ENCODE results near the gene PLXDC2. TPM values are rescaled to one million over a fixed set of nuclear protein-coding genes. Genes with fewer than 3 reads are reported as not detected.
A peak's percentile ranks its signal among the peaks of the same experiment; 100 is the strongest.
"Not testable (repeated sequence)": the region's sequence is repeated elsewhere in the genome, so short reads cannot be mapped to it uniquely, and the experiment has no call there.

The PLXDC2 gene
- total RNA-seq, 3 donors from 2014 or later = 63.9 to 125 (median 101) TPM

DNA sequence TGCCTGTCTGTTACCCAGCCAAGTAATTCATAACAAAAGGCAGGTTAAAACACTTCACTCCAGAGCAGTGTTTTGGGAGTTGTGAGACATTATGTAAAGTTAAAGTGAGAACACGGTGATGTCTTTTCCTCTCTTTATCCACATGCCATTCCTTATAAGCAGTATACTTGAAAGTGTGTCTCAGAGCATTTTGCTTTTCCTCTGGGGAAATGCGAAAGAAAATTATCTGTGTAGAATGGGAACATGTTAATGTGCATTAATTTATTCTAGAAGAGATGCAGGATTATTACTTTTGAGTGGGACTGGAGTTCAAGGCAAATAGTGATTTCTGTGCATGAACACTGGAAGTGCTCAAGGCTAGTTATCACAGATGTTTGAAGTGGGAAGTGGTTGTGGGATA is 170.4 kb downstream of the PLXDC2 start:
- intact Hi-C loops (cut with DNase I; ENCODE audit: low total_unique reads) = no loop called here
- no peak for DNase-seq (ENCODE audit: low spot score in 2 of 2)
- no peaks in the 10 kb centered on the region for H3K4me1 ChIP-seq
- H3K27me3 ChIP-seq = no peaks in the 10 kb centered on the region
- no peak overlapping the region for H3K4me3 ChIP-seq
- H3K9me3 ChIP-seq = no peaks in the 10 kb centered on the region
- H3K36me3 ChIP-seq = no peaks in the 10 kb centered on the region
- TF ChIP-seq POLR2AphosphoS5 (IDR thresholded peaks at IDR 0.05) (no peak), POLR2A (IDR thresholded peaks at IDR 0.05) (no peak)
- TF ChIP-seq, protein P1, sequence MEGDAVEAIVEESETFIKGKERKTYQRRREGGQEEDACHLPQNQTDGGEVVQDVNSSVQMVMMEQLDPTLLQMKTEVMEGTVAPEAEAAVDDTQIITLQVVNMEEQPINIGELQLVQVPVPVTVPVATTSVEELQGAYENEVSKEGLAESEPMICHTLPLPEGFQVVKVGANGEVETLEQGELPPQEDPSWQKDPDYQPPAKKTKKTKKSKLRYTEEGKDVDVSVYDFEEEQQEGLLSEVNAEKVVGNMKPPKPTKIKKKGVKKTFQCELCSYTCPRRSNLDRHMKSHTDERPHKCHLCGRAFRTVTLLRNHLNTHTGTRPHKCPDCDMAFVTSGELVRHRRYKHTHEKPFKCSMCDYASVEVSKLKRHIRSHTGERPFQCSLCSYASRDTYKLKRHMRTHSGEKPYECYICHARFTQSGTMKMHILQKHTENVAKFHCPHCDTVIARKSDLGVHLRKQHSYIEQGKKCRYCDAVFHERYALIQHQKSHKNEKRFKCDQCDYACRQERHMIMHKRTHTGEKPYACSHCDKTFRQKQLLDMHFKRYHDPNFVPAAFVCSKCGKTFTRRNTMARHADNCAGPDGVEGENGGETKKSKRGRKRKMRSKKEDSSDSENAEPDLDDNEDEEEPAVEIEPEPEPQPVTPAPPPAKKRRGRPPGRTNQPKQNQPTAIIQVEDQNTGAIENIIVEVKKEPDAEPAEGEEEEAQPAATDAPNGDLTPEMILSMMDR (IDR thresholded peaks at IDR 0.05) = no peak
- H3K27ac ChIP-seq = peak overlapping the region; percentile 42 to 44

DNA sequence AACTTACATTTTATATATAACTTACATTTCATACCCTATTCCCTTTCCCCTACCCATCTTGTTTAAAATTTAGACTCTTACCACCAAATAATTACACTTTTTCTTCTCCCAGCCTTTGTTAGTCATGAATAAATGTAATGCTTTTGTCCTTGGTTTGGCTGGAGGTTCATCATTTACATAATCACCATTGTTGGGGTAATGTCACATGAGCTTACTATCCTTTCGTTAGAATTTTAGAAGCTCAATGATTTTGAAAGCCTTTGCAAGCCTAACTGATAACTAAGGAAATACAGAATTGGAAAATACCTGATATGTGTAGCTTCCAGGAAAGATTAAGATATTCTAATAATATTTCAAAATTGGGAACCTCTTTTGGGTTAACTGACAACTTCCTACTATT is 171.7 kb downstream of the PLXDC2 start:
- Histone ChIP-seq H3K36me3 (no peaks in the 10 kb centered on the region), H3K9me3 (no peaks in the 10 kb centered on the region), H3K27ac (no peak overlapping the region), H3K4me1 (no peaks in the 10 kb centered on the region), H3K4me3 (no peak overlapping the region), H3K27me3 (no peaks in the 10 kb centered on the region)
- TF ChIP-seq, protein P1 (IDR thresholded peaks at IDR 0.05) = no peak
- no peak for TF ChIP-seq POLR2A (IDR thresholded peaks at IDR 0.05)
- no peak for TF ChIP-seq POLR2AphosphoS5 (IDR thresholded peaks at IDR 0.05)
- DNase-seq (ENCODE audit: low spot score in 2 of 2) = no peak
- intact Hi-C loops (cut with DNase I; ENCODE audit: low total_unique reads) = no loop called here

DNA sequence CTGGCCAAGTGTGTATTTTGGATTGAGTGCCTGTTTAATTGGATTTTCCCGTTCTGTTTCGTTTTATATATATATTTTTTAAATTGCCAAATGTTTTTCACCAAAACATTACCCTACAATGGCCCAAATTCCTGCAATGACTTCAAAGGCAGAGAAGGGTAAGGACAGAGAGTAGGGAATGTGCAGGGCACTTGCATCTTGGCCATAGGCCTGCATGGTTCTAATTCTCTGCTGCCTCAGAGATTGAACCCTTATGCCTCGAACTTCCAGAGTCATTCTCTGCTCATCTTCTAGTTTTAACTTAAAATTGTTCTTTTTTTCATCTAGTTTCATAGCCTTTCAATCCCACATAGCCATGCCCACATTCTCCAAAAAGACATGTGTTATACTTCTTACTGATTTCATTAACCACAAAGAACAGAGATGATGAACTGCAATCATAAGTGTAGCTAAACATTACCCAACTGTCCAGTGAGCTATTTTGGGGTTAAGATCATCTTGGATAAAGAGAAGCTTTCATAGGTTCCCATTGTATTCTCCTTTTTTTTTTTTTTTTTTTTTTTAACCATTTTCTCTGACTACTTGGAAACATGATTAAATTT is 177.6 kb downstream of the PLXDC2 start:
- Histone ChIP-seq H3K36me3 (no peaks in the 10 kb centered on the region), H3K4me3 (no peak overlapping the region), H3K4me1 (no peaks in the 10 kb centered on the region), H3K9me3 (no peaks in the 10 kb centered on the region), H3K27me3 (no peaks in the 10 kb centered on the region), H3K27ac (no peak overlapping the region)
- intact Hi-C loops (cut with DNase I; ENCODE audit: low total_unique reads) = no loop called here
- no peak for TF ChIP-seq POLR2A (IDR thresholded peaks at IDR 0.05)
- TF ChIP-seq POLR2AphosphoS5 (IDR thresholded peaks at IDR 0.05) = no peak
- TF ChIP-seq, protein P1 (IDR thresholded peaks at IDR 0.05) = no peak
- no peak for DNase-seq (ENCODE audit: low spot score in 2 of 2)

DNA sequence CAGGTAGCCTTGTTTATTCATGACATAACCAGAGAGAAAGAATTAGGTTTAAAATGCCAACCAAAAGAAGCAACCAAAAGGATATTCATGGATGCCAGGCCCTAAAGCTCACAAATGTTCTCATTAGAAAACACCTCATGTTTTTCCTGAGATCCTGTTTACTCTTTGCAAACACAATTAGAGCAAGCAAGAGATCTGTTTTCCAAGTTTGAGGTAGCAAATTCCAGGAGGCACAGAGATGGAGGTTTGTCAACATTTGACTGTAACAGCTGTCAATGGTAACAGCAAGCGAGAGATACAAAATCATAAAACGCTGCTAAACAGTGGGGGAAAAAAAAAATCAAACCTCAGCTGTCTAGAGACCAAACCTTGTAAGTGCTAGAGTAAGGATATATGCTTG is 182.2 kb downstream of the PLXDC2 start:
- Histone ChIP-seq H3K4me1 (no peaks in the 10 kb centered on the region), H3K9me3 (no peaks in the 10 kb centered on the region), H3K36me3 (no peaks in the 10 kb centered on the region), H3K27me3 (no peaks in the 10 kb centered on the region), H3K4me3 (no peak overlapping the region), H3K27ac (no peak overlapping the region)
- TF ChIP-seq POLR2AphosphoS5 (IDR thresholded peaks at IDR 0.05) (no peak), POLR2A (IDR thresholded peaks at IDR 0.05) (no peak)
- TF ChIP-seq, protein P1 (IDR thresholded peaks at IDR 0.05) = no peak
- no peak for DNase-seq (ENCODE audit: low spot score in 2 of 2)
- intact Hi-C loops (cut with DNase I; ENCODE audit: low total_unique reads) = no loop called here

DNA sequence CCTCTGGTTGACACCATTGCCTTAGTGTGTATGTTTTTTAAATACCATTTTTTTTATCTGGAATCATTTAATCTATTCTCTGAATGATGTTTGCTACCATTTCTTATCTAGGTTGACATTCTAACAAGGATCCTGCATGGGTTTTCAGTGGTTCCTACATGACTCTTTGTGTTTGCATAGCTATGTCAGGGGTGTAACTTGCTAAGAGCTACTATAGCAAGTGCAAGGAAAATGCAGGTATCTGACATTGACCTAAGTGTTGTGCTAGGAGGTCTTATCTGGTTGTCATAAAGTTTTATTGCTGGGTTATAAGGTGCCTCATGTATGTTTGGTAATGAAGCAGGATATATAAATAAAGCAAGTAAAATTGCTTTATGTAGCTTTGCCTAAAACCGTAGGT is 183.2 kb downstream of the PLXDC2 start:
- no peaks in the 10 kb centered on the region for H3K27me3 ChIP-seq
- no peak for DNase-seq (ENCODE audit: low spot score in 2 of 2)
- no peak for TF ChIP-seq POLR2AphosphoS5 (IDR thresholded peaks at IDR 0.05)
- TF ChIP-seq, protein P1 (IDR thresholded peaks at IDR 0.05) = no peak
- TF ChIP-seq POLR2A (IDR thresholded peaks at IDR 0.05) = no peak
- intact Hi-C loops (cut with DNase I; ENCODE audit: low total_unique reads) = no loop called here
- H3K36me3 ChIP-seq = no peaks in the 10 kb centered on the region
- no peaks in the 10 kb centered on the region for H3K4me1 ChIP-seq
- no peaks in the 10 kb centered on the region for H3K9me3 ChIP-seq
- H3K4me3 ChIP-seq = no peak overlapping the region
- H3K27ac ChIP-seq = no peak overlapping the region

DNA sequence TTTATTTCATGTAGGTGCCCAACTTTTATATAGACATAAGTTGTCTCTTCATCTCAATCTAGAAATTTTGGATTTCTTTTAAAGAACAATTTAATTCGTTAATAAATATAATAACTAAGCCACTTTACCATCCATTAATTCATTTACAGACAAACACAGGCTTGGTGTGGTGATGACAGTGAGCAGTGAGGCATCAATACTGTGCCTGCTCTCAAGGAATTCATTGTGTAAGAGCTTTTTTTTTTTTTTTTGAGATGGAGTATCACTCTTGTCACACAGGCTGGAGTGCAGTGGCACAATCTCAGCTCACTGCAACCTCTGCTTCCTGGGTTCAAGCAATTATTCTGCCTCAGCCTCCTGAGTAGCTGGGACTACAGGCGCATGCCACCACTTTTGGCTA is 185.8 kb downstream of the PLXDC2 start:
- H3K36me3 ChIP-seq; H3K4me1 ChIP-seq; H3K27ac ChIP-seq; H3K9me3 ChIP-seq; intact Hi-C loops (cut with DNase I; ENCODE audit: low total_unique reads); H3K27me3 ChIP-seq; DNase-seq (ENCODE audit: low spot score in 2 of 2); H3K4me3 ChIP-seq: not testable (repeated sequence)
